AG04450 (cell line): ENCODE results near the gene XAGE3. TPM values are rescaled to one million over a fixed set of nuclear protein-coding genes. Genes with fewer than 3 reads are reported as not detected.

Experiments
- CTCF ChIA-PET: fragments of 300-600, 350-600 bp; formaldehyde crosslinking; extraction: SDS; loops from one replicate; lab custom pipeline; 2022; ENCODE audit warnings: antibody characterized with exemption, inconsistent platforms; lab: Charles Lee
- POLR2A ChIA-PET: fragments of 350-600 bp; formaldehyde crosslinking; extraction: SDS; loops from one replicate; lab custom pipeline; 2021; ENCODE audit warnings: antibody characterized with exemption, inconsistent platforms; lab: Yijun Ruan, JAX
- DNase-seq: peaks from one replicate; pipeline ENCODE4 v3.0.0-alpha.2; 2011; ENCODE audit warnings: low read depth, low spot score
- H3K27ac ChIP-seq: one replicate; pipeline ENCODE4 v1.5.1; 2012; ENCODE audit warnings: low read depth, low read length, control low read depth
- H3K27me3 ChIP-seq: one replicate; pipeline ENCODE4 v1.6.0; 2012; ENCODE audit warnings: low read length; ENCODE audit not compliant: control insufficient read depth, insufficient read depth
- H3K4me3 ChIP-seq: 2 replicates; pipeline ENCODE4 v1.5.1; 2011; ENCODE audit warnings: mild to moderate bottlenecking, low read depth, low read length, control low read depth
- H3K9me3 ChIP-seq: 2 replicates; pipeline ENCODE4 v1.5.1; 2012; ENCODE audit warnings: low read length; ENCODE audit not compliant: control insufficient read depth, insufficient read depth
- polyA plus RNA-seq: library from polyadenylated mRNA; depleted of rRNA; stranded (reverse); fragments of >200 nt; gene quantifications from 2 replicates; pipeline ENCODE4 v1.2.3, GENCODE V29; 2011; rRNA removed
- TF ChIP-seq, protein P1 (sequence below): IDR thresholded peaks from 2 replicates; pipeline ENCODE4 v1.5.1; 2011; ENCODE audit warnings: low read depth, low read length, control low read depth, inconsistent platforms

XAGE3 gene
- polyA plus RNA-seq, 1 experiment, result not detected

DNA sequence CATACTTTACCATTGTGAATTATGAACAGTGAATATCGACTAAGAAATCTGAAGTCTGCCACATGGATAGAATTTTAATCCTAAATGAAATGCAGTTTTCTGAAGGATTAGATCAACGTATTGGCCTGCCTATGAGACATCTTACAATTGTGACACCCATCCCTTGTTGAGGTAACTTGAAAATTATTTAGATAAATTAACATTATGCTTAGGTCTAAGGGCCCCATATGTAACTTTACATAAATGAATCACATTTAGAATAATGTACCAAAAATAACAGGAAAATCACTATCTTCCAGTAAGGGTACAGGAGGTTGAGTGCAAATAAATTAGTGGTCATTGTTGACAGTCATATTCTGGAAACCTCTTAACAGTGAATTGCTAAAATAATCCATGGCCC lies 43.3 kb downstream of the XAGE3 start:
- Histone ChIP-seq H3K27me3 (no peaks in the 10 kb centered on the region), H3K27ac (no peak overlapping the region), H3K4me3 (no peak overlapping the region), H3K9me3 (no peaks in the 10 kb centered on the region)
- DNase-seq, result no peak
- POLR2A ChIA-PET, result no interaction called here
- TF ChIP-seq, protein P1, sequence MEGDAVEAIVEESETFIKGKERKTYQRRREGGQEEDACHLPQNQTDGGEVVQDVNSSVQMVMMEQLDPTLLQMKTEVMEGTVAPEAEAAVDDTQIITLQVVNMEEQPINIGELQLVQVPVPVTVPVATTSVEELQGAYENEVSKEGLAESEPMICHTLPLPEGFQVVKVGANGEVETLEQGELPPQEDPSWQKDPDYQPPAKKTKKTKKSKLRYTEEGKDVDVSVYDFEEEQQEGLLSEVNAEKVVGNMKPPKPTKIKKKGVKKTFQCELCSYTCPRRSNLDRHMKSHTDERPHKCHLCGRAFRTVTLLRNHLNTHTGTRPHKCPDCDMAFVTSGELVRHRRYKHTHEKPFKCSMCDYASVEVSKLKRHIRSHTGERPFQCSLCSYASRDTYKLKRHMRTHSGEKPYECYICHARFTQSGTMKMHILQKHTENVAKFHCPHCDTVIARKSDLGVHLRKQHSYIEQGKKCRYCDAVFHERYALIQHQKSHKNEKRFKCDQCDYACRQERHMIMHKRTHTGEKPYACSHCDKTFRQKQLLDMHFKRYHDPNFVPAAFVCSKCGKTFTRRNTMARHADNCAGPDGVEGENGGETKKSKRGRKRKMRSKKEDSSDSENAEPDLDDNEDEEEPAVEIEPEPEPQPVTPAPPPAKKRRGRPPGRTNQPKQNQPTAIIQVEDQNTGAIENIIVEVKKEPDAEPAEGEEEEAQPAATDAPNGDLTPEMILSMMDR, result no peak
- CTCF ChIA-PET, result no interaction called here

DNA sequence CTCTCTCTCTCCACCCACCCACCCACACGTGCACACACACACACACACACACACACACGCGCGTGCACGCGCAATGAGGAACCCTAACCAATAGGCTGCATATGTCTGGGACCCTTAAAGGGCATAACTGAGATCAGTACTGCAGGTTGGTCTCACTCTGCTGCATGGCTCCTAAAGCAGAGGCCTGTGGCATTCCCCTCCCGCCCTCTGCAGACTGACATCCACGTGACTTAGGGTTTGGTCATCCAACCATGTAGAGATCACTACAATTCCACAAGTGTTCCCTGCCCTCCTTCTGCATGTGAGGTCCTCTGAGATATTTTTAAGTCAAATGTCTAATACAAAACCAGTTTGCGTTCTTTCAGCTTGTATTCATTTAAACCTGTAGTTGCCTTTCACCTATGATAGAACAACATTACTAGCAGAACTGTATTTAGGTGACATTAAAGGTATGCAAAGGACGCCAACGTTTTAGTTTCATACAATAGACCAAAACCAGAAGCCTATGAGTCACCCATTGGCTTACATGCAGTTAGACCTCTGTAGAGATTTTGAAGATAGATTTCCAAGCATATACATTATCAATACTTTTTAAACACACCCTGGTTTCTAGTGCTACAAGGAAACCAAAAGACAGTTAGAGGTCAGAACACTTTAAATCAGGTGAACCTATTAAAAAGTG lies 46.7 kb downstream of the XAGE3 start:
- no peak for DNase-seq
- no peak overlapping the region for H3K4me3 ChIP-seq
- H3K9me3 ChIP-seq, result no peaks in the 10 kb centered on the region
- no peak overlapping the region for H3K27ac ChIP-seq
- TF ChIP-seq, protein P1, result no peak
- no peaks in the 10 kb centered on the region for H3K27me3 ChIP-seq
- POLR2A ChIA-PET, result no interaction called here
- CTCF ChIA-PET, result no interaction called here

DNA sequence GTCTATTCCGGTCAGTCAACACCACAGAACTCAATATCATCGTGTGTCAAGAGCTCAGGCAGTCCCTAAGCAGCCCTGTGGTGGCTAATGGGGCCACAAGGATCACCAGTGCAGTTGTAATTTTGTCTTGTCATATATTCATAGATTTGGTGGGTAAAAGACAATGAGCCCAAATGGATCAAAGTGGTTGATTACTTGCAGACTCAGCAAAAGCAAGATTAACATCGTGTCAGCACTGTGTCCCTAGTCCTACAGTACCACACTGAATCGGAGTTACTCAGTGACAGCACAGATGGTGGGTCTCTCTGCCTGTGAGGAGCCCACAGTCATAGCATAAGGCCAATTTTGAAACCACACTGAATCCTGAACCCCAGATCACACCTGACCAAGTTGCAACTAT lies 48.1 kb downstream of the XAGE3 start:
- POLR2A ChIA-PET, result no interaction called here
- no peak for DNase-seq
- Histone ChIP-seq H3K9me3 (no peaks in the 10 kb centered on the region), H3K27me3 (no peaks in the 10 kb centered on the region), H3K27ac (no peak overlapping the region), H3K4me3 (no peak overlapping the region)
- TF ChIP-seq, protein P1, result no peak
- CTCF ChIA-PET, result no interaction called here

Other genes with a start within 250 kb of the XAGE3 start
- gene SSX7, start 213.2 kb downstream of the XAGE3 start, polyA plus RNA-seq, result not detected in 2 replicates
- gene SSX2, start 160.9 kb downstream of the XAGE3 start, polyA plus RNA-seq, result not detected in 2 replicates
- gene SSX2B, start 116.8 kb downstream of the XAGE3 start, polyA plus RNA-seq, result not detected in 2 replicates
- gene SPANXN5, start 70.7 kb downstream of the XAGE3 start, polyA plus RNA-seq, result not detected in 2 replicates
- not detected in 2 replicates for gene XAGE5, start 56.8 kb downstream of the XAGE3 start, polyA plus RNA-seq
- 15.6 and 20.5 TPM in 2 replicates for gene FAM156B, start 29.2 kb upstream of the XAGE3 start, polyA plus RNA-seq
- 18.2 and 24.0 TPM in 2 replicates for gene FAM156A, start 90.4 kb upstream of the XAGE3 start, polyA plus RNA-seq
- gene GPR173, start 180.7 kb upstream of the XAGE3 start, polyA plus RNA-seq, result 3.8 and 5.2 TPM in 2 replicates
- gene TSPYL2, start 214.3 kb upstream of the XAGE3 start, polyA plus RNA-seq, result 35.8 and 39.3 TPM in 2 replicates
- gene KANTR, start 226.1 kb upstream of the XAGE3 start, polyA plus RNA-seq, result 3.2 and 3.8 TPM in 2 replicates